Uterus (tissue), 4 donors: ENCODE data around the gene PAX6. TPM values are rescaled to one million over a fixed set of nuclear protein-coding genes. Genes with fewer than 3 reads are reported as not detected.

Experiments used
- DNase-seq, 2 donors: peaks; one replicate each; pipeline ENCODE4 v3.0.0-alpha.2; 2019 to 2020
- H3K27ac ChIP-seq, 2 donors: fragments of 200-600 bp; sonication (generic); 1 replicate in 1 of 2; 2 replicates in 1 of 2; pipeline ENCODE4 v1.5.1; 2016 to 2018
- H3K27me3 ChIP-seq, 2 donors: fragments of 200-600 bp; sonication (generic); one replicate each; pipeline ENCODE4 v1.5.1; 2018 to 2019; ENCODE audit warnings: control low read depth in 1 of 2
- H3K36me3 ChIP-seq, 2 donors: fragments of 200-600 bp; sonication (generic); one replicate each; pipeline ENCODE4 v1.5.1; 2019; ENCODE audit warnings: control low read depth in 1 of 2
- H3K4me1 ChIP-seq, 2 donors: fragments of 200-600 bp; sonication (generic); one replicate each; pipeline ENCODE4 v1.5.1; 2018 to 2019; ENCODE audit warnings: control low read depth in 1 of 2
- H3K4me3 ChIP-seq, 2 donors: fragments of 200-600 bp; sonication (generic); 1 replicate in 1 of 2; 2 replicates in 1 of 2; pipeline ENCODE4 v1.5.1; 2018 to 2019; ENCODE audit warnings: mild to moderate bottlenecking in 1 of 2
- H3K9me3 ChIP-seq, 2 donors: fragments of 200-600 bp; sonication (generic); one replicate each; pipeline ENCODE4 v1.5.1; 2019; ENCODE audit warnings: control low read depth in 1 of 2
- POLR2A ChIP-seq, 2 donors: fragments of 450-650 bp; IDR thresholded peaks; one replicate each; pipeline ENCODE4 v1.6.1; 2016; ENCODE audit warnings: antibody characterized with exemption in 2 of 2, mild to moderate bottlenecking in 1 of 2, moderate library complexity in 1 of 2
- intact Hi-C: fragments of 100-400 bp; cut with DNase I; formaldehyde crosslinking; loops from one replicate; pipeline ENCODE4 v1.15.1; 2023; ENCODE audit warnings: low total_unique reads
- total RNA-seq, 4 donors: library from RNA; depleted of rRNA in 3 of 4; stranded (reverse); fragments of >200 nt in 3 of 4; gene quantifications; one replicate each; pipeline versions ENCODE4 v1.1.0 to v1.2.4, GENCODE V29; 2014 to 2023
- TF ChIP-seq, protein P1 (sequence below), 4 experiments: fragments of 200-600 bp in 2 of 4; fragments of 450-650 bp in 2 of 4; sonication (generic) in 2 of 4; IDR thresholded peaks; one replicate each; pipeline ENCODE4 v1.5.1; 2016 to 2019; ENCODE audit warnings: antibody characterized with exemption in 4 of 4, mild to moderate bottlenecking in 2 of 4, moderate library complexity in 1 of 4
- donor health status: DM: yes; HTN: yes; CAD: no.

Gene PAX6
- total RNA-seq, 4 donors from 2014 or later, result 0.62 TPM; not detected in 3

- intact Hi-C loops, result no loop called here
- Histone ChIP-seq H3K9me3 (no peaks in the 10 kb centered on the region), H3K4me1 (no peaks in the 10 kb centered on the region), H3K4me3 (no peak overlapping the region), H3K27ac (no peak overlapping the region), H3K27me3 (no peaks in the 10 kb centered on the region), H3K36me3 (no peaks in the 10 kb centered on the region)
- no peak for DNase-seq
- TF ChIP-seq POLR2A (IDR thresholded peaks at IDR 0.05), result no peak
- TF ChIP-seq, protein P1, sequence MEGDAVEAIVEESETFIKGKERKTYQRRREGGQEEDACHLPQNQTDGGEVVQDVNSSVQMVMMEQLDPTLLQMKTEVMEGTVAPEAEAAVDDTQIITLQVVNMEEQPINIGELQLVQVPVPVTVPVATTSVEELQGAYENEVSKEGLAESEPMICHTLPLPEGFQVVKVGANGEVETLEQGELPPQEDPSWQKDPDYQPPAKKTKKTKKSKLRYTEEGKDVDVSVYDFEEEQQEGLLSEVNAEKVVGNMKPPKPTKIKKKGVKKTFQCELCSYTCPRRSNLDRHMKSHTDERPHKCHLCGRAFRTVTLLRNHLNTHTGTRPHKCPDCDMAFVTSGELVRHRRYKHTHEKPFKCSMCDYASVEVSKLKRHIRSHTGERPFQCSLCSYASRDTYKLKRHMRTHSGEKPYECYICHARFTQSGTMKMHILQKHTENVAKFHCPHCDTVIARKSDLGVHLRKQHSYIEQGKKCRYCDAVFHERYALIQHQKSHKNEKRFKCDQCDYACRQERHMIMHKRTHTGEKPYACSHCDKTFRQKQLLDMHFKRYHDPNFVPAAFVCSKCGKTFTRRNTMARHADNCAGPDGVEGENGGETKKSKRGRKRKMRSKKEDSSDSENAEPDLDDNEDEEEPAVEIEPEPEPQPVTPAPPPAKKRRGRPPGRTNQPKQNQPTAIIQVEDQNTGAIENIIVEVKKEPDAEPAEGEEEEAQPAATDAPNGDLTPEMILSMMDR (IDR thresholded peaks at IDR 0.05), result no peak
These were observed 24.0 kb downstream of the PAX6 start for GRCh38 chr11:31786996-31787685.

DNA sequence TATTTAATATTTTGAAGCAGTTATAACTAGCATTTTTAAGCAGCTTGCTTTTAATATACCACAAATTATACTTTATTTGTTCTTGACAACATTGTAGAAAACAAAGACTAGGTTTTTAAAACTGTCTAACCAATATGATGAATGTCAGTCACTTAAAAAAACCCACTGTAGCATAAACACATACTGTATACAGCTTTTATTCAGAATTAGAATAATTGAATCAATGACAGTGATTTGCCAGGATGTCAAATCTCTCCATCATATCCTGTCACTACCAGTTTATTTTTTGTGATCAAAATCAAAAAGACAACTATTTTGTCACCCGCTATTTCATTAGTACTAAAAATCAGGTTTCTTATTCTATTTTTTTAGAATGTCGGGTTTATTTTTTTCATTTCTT lies 26.5 kb downstream of the PAX6 start:
- DNase-seq, result no peak
- intact Hi-C loops, result no loop called here

GRCh38 chr11:31783252-31783651 lies 27.9 kb downstream of the PAX6 start:
- intact Hi-C loops, result no loop called here
- H3K9me3 ChIP-seq, result no peaks in the 10 kb centered on the region
- no peaks in the 10 kb centered on the region for H3K4me1 ChIP-seq
- H3K27ac ChIP-seq, result no peak overlapping the region
- TF ChIP-seq, protein P1 (IDR thresholded peaks at IDR 0.05), result no peak
- no peak for TF ChIP-seq POLR2A (IDR thresholded peaks at IDR 0.05)
- no peaks in the 10 kb centered on the region for H3K27me3 ChIP-seq
- no peak overlapping the region for H3K4me3 ChIP-seq
- no peaks in the 10 kb centered on the region for H3K36me3 ChIP-seq
- no peak for DNase-seq

More for the DNA sequence above, 26.5 kb downstream of the PAX6 start:
- Histone ChIP-seq H3K27me3 (no peaks in the 10 kb centered on the region), H3K27ac (no peak overlapping the region), H3K4me1 (no peaks in the 10 kb centered on the region), H3K36me3 (no peaks in the 10 kb centered on the region), H3K9me3 (no peaks in the 10 kb centered on the region), H3K4me3 (no peak overlapping the region)
- TF ChIP-seq POLR2A (IDR thresholded peaks at IDR 0.05), result no peak
- TF ChIP-seq, protein P1 (IDR thresholded peaks at IDR 0.05), result no peak

GRCh38 chr11:31782257-31782656 lies 28.9 kb downstream of the PAX6 start:
- Histone ChIP-seq H3K9me3 (no peaks in the 10 kb centered on the region), H3K27me3 (no peaks in the 10 kb centered on the region), H3K4me3 (no peak overlapping the region), H3K27ac (no peak overlapping the region), H3K36me3 (no peaks in the 10 kb centered on the region), H3K4me1 (no peaks in the 10 kb centered on the region)
- no peak for DNase-seq
- no peak for TF ChIP-seq POLR2A (IDR thresholded peaks at IDR 0.05)
- TF ChIP-seq, protein P1 (IDR thresholded peaks at IDR 0.05), result no peak
- intact Hi-C loops, result no loop called here

GRCh38 chr11:31780480-31780971 lies 30.6 kb downstream of the PAX6 start:
- Histone ChIP-seq H3K27me3 (no peaks in the 10 kb centered on the region), H3K27ac (no peak overlapping the region), H3K9me3 (no peaks in the 10 kb centered on the region), H3K36me3 (no peaks in the 10 kb centered on the region), H3K4me3 (no peak overlapping the region), H3K4me1 (no peaks in the 10 kb centered on the region)
- TF ChIP-seq, protein P1 (IDR thresholded peaks at IDR 0.05), result no peak
- TF ChIP-seq POLR2A (IDR thresholded peaks at IDR 0.05), result no peak
- DNase-seq, result no peak
- intact Hi-C loops, result no loop called here
